Cerebellar cortex (tissue), 1 donor: ENCODE results near the gene LRRC66.

Source experiments
- DNase-seq: peaks from one replicate; pipeline ENCODE4 v3.0.0-alpha.2; 2015; ENCODE audit warnings: low spot score

The LRRC66 gene

GRCh38 chr4:52010986-52011385 is 9.2 kb downstream of the LRRC66 start:
- DNase-seq: no peak

GRCh38 chr4:52006887-52007286 is 13.3 kb downstream of the LRRC66 start:
- DNase-seq: no peak

- no peak for DNase-seq
These were observed 14.4 kb downstream of the LRRC66 start for GRCh38 chr4:52005604-52006273.

- no peak for DNase-seq
These were observed 15.7 kb downstream of the LRRC66 start for GRCh38 chr4:52004414-52004813.

GRCh38 chr4:52001616-52002015 is 18.5 kb downstream of the LRRC66 start:
- no peak for DNase-seq

- DNase-seq: no peak
These were observed 20.9 kb downstream of the LRRC66 start for GRCh38 chr4:51999250-51999649.

GRCh38 chr4:51998837-51999236 is 21.3 kb downstream of the LRRC66 start:
- no peak for DNase-seq

GRCh38 chr4:51997647-51998046 is 22.5 kb downstream of the LRRC66 start:
- no peak for DNase-seq

- no peak for DNase-seq
These were observed 24.4 kb downstream of the LRRC66 start for GRCh38 chr4:51995647-51996220.

- no peak for DNase-seq
These were observed 54.3 kb downstream of the LRRC66 start for GRCh38 chr4:51965862-51966261.

GRCh38 chr4:51963841-51964517 is 56.2 kb downstream of the LRRC66 start:
- DNase-seq: no peak

GRCh38 chr4:51960486-51960885 is 59.7 kb downstream of the LRRC66 start:
- DNase-seq: no peak

GRCh38 chr4:51958199-51958968 is 61.8 kb downstream of the LRRC66 start:
- DNase-seq: no peak
